ENCODE data around the gene PCDHGA8.
"Not testable (repeated sequence)": the region's sequence is repeated elsewhere in the genome, so short reads cannot be mapped to it uniquely, and the experiment has no call there.

Gene PCDHGA8

GRCh38 chr5:141392429-141393198 is at the start of gene PCDHGA8:
Gene PCDHGA8 (plus strand): TSS chr5:141392633. CDS start chr5:141392814, 181 bp downstream.
- DNase-seq = no peak

DNA sequence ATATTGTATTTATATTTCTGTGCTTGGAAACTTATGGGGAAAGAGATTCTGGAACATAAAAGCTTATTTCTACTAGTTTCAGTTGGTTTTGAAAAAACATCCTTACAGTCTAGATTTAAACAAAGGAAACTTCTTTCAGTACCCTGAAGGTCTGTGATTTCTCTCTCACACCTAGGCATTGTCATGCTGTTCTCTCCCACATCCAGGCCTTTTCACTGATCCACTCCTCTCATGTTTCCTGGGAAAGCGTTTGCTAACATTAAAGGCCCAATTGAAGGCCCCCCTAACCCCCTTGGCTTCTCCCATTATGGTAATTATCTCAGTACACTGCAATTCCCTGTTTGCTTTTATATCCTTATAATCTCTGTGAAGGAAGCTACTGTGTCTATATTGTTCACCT is 49.7 kb upstream of the PCDHGA8 start:
- DNase-seq = no peak

DNA sequence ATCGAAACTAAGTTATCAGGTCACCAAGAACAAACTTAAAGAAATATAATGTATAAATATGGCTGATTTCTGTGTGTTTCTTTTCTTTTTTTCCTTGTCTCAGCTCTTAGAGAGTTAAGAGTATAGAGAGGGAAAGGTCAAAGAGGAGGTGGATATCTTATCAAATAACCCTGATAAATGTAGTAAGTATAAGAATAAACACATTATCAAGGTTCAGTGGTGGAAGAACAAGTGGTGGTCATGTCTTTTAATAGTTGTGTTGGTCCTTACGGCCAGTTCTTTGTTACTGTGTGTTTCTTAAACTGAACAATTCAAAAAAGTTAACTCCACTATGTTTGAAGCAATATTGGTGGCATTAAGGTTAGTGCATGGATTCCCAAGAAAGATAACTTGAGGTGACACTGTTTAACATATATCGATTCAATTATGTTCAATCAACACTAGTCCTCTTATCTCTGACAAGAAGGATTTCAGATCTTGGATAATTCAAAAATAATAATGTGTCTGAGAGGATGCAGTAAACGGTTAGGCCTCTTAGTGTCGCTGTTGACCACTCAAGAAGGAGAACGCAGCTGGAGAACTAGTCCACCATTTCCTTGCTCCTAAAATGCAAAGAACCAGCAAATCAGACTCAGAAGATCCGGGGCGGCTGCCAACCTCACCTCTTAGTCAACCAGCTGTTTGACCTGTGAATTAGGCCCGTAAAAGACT is 49.0 kb upstream of the PCDHGA8 start, which contains the start of gene PCDHGA3:
Gene PCDHGA3, plus strand, starts transcription at position 588 of the 711 bp plus-strand sequence. CDS start 205 bp downstream, outside the sequence.
- no peak for DNase-seq

GRCh38 chr5:141343953-141344463 is 48.4 kb upstream of the PCDHGA8 start:
- no peak for DNase-seq

- no peak for DNase-seq
Observed at GRCh38 chr5:141345327-141345726, 47.1 kb upstream of the PCDHGA8 start.

- not testable (repeated sequence) for DNase-seq
Observed at GRCh38 chr5:141346017-141346416, 46.4 kb upstream of the PCDHGA8 start.

DNA sequence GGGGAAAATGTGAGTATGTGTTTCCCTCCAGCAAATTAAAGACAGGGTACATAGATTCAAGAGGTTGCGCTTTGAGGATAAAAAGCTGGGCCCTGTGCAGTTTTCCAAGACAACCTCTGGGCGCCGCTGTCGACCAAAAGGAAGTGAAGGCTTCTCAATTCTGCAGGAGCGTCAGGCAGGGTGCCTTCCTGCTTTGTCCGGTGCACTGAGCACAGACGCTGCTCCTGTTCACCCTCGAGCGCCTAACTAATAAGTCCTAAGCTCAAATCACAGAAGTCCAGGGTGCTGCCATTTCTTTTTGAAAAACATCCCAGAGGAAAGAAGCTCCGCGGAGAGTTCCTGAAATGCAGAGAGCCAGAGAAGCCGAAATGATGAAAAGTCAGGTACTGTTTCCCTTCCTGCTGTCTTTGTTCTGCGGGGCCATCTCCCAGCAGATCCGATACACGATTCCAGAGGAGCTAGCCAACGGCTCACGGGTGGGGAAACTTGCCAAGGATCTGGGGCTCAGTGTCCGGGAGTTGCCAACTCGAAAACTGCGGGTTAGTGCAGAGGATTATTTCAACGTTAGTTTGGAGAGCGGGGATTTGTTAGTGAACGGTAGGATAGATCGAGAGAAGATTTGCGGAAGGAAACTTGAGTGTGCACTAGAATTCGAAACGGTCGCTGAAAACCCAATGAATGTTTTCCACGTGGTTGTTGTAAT is 42.4 kb upstream of the PCDHGA8 start, which contains the start of gene PCDHGB1:
Gene PCDHGB1, plus strand, starts transcription at position 183 of the 703 bp plus-strand sequence. Its CDS starts 162 bp downstream, at position 345.
- DNase-seq = no peak

DNA sequence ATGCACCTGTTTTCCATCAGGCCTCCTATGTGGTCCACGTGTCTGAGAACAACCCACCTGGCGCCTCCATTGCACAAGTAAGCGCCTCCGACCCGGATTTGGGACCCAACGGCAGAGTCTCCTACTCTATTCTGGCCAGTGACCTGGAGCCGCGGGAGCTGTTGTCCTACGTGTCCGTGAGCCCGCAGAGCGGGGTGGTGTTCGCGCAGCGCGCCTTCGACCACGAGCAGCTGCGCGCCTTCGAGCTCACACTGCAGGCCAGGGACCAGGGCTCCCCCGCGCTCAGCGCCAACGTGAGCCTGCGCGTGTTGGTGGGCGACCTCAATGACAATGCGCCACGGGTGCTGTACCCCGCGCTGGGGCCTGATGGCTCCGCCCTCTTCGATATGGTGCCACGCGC is 40.8 kb upstream of the PCDHGA8 start:
- no peak for DNase-seq

GRCh38 chr5:141354900-141355469 is 37.4 kb upstream of the PCDHGA8 start, which contains the start of gene PCDHGA4:
Gene PCDHGA4 (plus strand): TSS chr5:141355021. CDS start chr5:141355108, 87 bp downstream.
- DNase-seq = no peak

DNA sequence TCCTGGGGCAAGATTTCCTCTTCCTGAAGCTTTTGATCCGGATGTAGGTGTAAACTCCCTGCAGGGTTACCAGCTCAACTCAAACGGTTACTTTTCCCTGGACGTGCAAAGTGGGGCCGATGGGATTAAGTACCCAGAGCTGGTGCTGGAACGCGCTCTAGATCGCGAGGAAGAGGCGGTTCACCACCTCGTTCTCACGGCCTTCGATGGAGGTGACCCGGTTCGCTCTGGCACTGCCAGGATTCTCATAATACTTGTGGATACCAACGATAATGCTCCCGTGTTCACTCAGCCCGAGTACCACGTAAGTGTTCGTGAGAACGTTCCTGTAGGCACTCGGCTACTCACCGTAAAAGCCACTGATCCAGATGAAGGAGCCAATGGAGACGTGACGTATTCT is 36.8 kb upstream of the PCDHGA8 start:
- no peak for DNase-seq

GRCh38 chr5:141356133-141356532 is 36.3 kb upstream of the PCDHGA8 start:
- DNase-seq = no peak

- DNase-seq = no peak
Observed at GRCh38 chr5:141356950-141357349, 35.5 kb upstream of the PCDHGA8 start.

DNA sequence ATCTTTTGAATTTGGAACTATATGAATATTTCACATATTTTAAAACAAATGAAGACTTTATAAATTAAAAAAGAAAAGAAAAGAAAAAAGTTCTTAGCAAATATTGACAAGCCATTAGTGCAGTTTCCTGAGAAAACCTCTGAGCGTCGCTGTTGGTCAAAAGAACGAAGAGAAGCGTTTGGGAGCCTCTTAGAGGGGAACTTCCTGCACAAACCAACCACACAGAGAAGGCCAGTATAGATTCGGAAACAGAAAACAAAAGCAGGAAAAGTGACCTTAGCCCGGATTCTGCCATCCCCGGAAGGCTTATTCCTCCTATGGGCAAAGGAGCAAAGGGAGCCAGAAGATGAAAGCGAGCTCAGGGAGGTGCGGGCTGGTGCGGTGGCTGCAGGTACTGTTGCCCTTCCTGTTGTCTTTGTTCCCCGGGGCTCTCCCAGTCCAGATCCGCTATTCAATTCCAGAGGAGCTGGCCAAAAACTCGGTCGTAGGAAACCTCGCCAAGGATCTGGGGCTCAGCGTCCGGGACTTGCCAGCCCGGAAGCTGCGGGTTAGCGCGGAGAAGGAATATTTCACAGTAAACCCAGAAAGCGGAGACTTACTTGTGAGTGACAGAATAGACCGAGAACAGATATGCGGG is 32.5 kb upstream of the PCDHGA8 start, which contains the start of gene PCDHGB2:
Gene PCDHGB2, plus strand, starts transcription at position 205 of the 637 bp plus-strand sequence. Its CDS starts 142 bp downstream, at position 347.
- no peak for DNase-seq

DNA sequence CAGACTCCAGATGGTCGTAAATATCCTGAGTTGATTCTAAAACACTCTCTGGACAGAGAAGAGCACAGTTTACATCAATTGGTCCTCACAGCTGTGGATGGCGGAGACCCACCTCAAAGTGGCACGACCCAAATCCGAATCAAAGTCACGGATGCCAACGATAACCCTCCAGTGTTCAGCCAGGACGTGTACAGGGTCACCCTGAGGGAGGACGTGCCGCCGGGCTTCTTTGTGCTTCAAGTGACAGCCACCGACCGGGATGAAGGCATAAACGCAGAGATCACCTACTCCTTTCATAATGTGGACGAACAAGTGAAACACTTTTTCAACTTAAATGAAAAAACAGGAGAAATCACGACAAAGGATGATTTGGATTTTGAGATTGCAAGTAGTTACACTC is 31.7 kb upstream of the PCDHGA8 start:
- DNase-seq = no peak

GRCh38 chr5:141362719-141363118 is 29.7 kb upstream of the PCDHGA8 start:
- no peak for DNase-seq

DNA sequence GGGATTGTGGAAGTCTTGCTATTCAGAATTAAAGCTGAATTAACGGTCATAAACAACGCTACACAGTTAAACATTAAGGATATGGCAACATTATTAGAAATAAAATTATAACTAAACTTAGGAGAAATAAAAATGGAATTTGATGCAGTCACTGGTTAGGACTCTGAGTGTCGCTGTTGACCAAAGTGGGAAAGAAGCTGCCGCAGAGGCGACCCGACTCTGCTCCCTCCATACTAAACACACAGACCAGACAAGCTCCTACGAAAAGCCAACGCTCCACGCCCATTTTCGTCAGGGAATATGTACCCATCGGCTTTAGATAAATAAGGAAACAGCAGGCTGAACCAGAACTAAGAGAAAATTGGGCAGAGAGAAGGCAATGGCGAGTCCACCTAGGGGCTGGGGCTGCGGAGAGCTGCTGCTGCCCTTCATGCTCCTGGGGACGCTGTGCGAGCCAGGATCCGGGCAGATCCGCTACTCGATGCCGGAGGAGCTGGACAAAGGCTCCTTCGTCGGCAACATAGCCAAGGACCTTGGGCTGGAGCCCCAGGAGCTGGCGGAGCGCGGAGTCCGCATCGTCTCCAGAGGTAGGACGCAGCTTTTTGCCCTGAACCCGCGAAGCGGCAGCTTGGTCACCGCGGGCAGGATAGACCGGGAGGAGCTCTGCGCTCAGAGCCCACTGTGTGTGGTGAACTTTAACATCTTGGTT is 28.3 kb upstream of the PCDHGA8 start, which contains the start of gene PCDHGA5:
Gene PCDHGA5, plus strand, starts transcription at position 211 of the 709 bp plus-strand sequence. Its CDS starts 169 bp downstream, at position 380.
- no peak for DNase-seq

DNA sequence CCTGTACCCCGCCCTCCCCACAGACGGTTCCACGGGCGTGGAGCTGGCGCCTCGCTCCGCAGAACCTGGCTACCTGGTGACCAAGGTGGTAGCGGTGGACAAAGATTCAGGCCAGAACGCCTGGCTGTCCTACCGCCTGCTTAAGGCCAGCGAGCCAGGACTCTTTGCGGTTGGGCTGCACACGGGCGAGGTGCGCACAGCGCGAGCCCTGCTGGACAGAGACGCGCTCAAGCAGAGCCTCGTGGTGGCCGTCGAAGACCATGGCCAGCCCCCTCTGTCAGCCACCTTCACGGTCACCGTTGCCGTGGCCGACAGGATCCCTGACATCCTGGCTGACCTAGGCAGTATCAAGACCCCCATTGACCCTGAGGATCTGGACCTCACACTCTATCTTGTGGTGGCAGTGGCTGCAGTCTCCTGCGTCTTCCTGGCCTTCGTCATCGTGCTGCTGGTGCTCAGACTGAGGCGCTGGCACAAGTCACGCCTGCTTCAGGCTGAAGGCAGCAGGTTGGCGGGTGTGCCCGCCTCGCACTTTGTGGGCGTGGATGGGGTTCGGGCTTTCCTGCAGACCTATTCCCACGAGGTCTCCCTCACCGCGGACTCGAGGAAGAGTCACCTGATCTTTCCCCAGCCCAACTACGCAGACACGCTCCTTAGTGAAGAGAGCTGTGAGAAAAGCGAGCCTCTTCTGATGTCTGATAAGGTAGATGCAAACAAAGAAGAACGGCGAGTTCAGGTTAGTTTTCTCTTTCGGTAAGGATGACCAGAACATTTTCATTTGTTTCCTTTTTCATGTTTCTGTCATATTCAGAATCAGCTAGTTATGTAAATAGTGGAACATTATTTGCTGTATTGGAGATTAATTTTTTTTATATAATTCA is 26.2 kb upstream of the PCDHGA8 start:
- no peak for DNase-seq

GRCh38 chr5:141369994-141370848 is 22.2 kb upstream of the PCDHGA8 start, which contains the start of gene PCDHGB3:
Gene PCDHGB3 (plus strand): TSS chr5:141370242. CDS start chr5:141370395, 153 bp downstream.
- DNase-seq = no peak

Data from activated CD4-positive, CD25-positive, alpha-beta regulatory T cell (primary cell).